ENCODE measurements around the gene HSPB1. TPM values are rescaled to one million over a fixed set of nuclear protein-coding genes. Genes with fewer than 3 reads are reported as not detected.

HSPB1 gene
- total RNA-seq, 2 donors from 2014 or later = 1,006 to 1,433 TPM

GRCh38 chr7:76273503-76273902 is 29.0 kb upstream of the HSPB1 start:
- H3K27ac ChIP-seq = no peak overlapping the region
- DNase-seq (ENCODE audit: low spot score) = no peak
- peaks cover 0 to 2% of the 10 kb centered on the region in 2 donors for H3K27me3 ChIP-seq

GRCh38 chr7:76278540-76278939 is 23.9 kb upstream of the HSPB1 start:
- H3K4me1 ChIP-seq = peaks cover 0 to 18% of the 10 kb centered on the region in 2 donors
- no peak for DNase-seq (ENCODE audit: low spot score)
- H3K36me3 ChIP-seq = no peaks in the 10 kb centered on the region
- H3K4me3 ChIP-seq = no peak overlapping the region
- no peak overlapping the region for H3K27ac ChIP-seq
- TF ChIP-seq CTCF (IDR thresholded peaks at IDR 0.05) = no peak
- H3K27me3 ChIP-seq = no peaks in the 10 kb centered on the region
- no peaks in the 10 kb centered on the region for H3K9me3 ChIP-seq

More at GRCh38 chr7:76273503-76273902, 29.0 kb upstream of the HSPB1 start:
- Histone ChIP-seq H3K9me3 (no peaks in the 10 kb centered on the region), H3K4me3 (no peak overlapping the region), H3K36me3 (no peaks in the 10 kb centered on the region), H3K4me1 (no peaks in the 10 kb centered on the region)
- no peak for TF ChIP-seq CTCF (IDR thresholded peaks at IDR 0.05)

GRCh38 chr7:76280408-76280807 is 22.1 kb upstream of the HSPB1 start:
- TF ChIP-seq CTCF (IDR thresholded peaks at IDR 0.05) = no peak
- H3K27me3 ChIP-seq = no peaks in the 10 kb centered on the region
- H3K36me3 ChIP-seq = no peaks in the 10 kb centered on the region
- DNase-seq (ENCODE audit: low spot score) = no peak
- H3K9me3 ChIP-seq = no peaks in the 10 kb centered on the region
- peaks cover 0 to 18% of the 10 kb centered on the region in 2 donors for H3K4me1 ChIP-seq
- H3K4me3 ChIP-seq = no peak overlapping the region
- no peak overlapping the region for H3K27ac ChIP-seq

- Histone ChIP-seq H3K4me1 (peaks cover 0 to 18% of the 10 kb centered on the region in 2 donors), H3K36me3 (no peaks in the 10 kb centered on the region), H3K27ac (no peak overlapping the region), H3K4me3 (peak overlapping the region; percentile 53 to 62), H3K27me3 (no peaks in the 10 kb centered on the region), H3K9me3 (no peaks in the 10 kb centered on the region)
- TF ChIP-seq CTCF (IDR thresholded peaks at IDR 0.05) = no peak
- DNase-seq (ENCODE audit: low spot score) = no peak
Observed at GRCh38 chr7:76281006-76281705, 21.3 kb upstream of the HSPB1 start.

- Histone ChIP-seq H3K36me3 (no peaks in the 10 kb centered on the region), H3K27me3 (no peaks in the 10 kb centered on the region), H3K27ac (peak overlapping the region; percentile 53 to 69)
Observed at GRCh38 chr7:76281706-76282343, 20.6 kb upstream of the HSPB1 start.

More at GRCh38 chr7:76281706-76282343, 20.6 kb upstream of the HSPB1 start:
- H3K9me3 ChIP-seq = no peaks in the 10 kb centered on the region
- peak overlapping the region; percentile 53 to 62 for H3K4me3 ChIP-seq
- DNase-seq (ENCODE audit: low spot score) = no peak
- TF ChIP-seq CTCF (IDR thresholded peaks at IDR 0.05) = no peak
- H3K4me1 ChIP-seq = peaks cover 0 to 18% of the 10 kb centered on the region in 2 donors
